ENCODE results near the gene CMTR2. TPM values are rescaled to one million over a fixed set of nuclear protein-coding genes. Genes with fewer than 3 reads are reported as not detected.

CMTR2 gene
- total RNA-seq, 1 experiment from 2014 or later, result 13.4 TPM

DNA sequence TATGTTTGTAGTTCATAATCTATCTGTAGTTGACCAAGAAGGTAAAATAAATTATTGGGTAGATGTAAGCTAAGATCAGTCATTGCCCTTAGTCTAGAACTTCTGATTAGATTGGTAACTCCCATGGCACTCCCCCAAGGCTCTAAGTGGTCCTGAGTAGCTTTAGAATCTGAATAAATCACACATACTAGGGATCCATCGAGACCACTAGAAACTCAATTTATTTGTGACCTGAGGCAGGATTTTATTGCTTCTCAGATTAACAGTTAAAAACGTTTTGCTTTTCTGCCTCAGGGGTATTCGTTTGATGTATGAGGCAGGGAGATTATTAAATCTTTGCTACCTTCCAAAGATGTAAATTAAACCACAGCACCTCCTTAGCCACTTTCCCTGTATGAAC lies 24.9 kb downstream of the CMTR2 start:
- H3K4me3 Mint-ChIP-seq, result no peak overlapping the region
- H3K36me3 Mint-ChIP-seq, result no peaks in the 10 kb centered on the region
- peaks cover 7% of the 10 kb centered on the region for H3K9me3 Mint-ChIP-seq
- DNase-seq (ENCODE audit: low spot score) (no peak), ATAC-seq (no peak)
- ChIA-PET CTCF (no interaction called here), POLR2A (no interaction called here)
- no peak overlapping the region for H3K27ac Mint-ChIP-seq
- no peaks in the 10 kb centered on the region for H3K27me3 Mint-ChIP-seq (ENCODE audit: low read depth)
- TF ChIP-seq, protein P1, sequence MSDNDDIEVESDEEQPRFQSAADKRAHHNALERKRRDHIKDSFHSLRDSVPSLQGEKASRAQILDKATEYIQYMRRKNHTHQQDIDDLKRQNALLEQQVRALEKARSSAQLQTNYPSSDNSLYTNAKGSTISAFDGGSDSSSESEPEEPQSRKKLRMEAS (CRISPR knock-in tag; IDR thresholded peaks at IDR 0.05), result no peak
- TF ChIP-seq, protein P2, sequence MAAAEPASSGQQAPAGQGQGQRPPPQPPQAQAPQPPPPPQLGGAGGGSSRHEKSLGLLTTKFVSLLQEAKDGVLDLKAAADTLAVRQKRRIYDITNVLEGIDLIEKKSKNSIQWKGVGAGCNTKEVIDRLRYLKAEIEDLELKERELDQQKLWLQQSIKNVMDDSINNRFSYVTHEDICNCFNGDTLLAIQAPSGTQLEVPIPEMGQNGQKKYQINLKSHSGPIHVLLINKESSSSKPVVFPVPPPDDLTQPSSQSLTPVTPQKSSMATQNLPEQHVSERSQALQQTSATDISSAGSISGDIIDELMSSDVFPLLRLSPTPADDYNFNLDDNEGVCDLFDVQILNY (CRISPR knock-in tag; IDR thresholded peaks at IDR 0.05), result no peak
- TF ChIP-seq GRHL2 (CRISPR knock-in tag; IDR thresholded peaks at IDR 0.05; ENCODE audit: insufficient replicate concordance, severe bottlenecking) (no peak), NR3C1 (CRISPR knock-in tag; conservative IDR thresholded peaks at IDR 0.05; ENCODE audit: low read depth) (no peak), SP1 (CRISPR knock-in tag; conservative IDR thresholded peaks at IDR 0.05) (no peak), KAT7 (CRISPR knock-in tag; IDR thresholded peaks at IDR 0.05; ENCODE audit: borderline replicate concordance) (no peak), SOX15 (CRISPR knock-in tag; IDR thresholded peaks at IDR 0.05) (no peak), NFE2L1 (CRISPR knock-in tag; IDR thresholded peaks at IDR 0.05) (no peak), ZNF396 (CRISPR knock-in tag; IDR thresholded peaks at IDR 0.05; ENCODE audit: borderline replicate concordance) (no peak)
- TF ChIP-seq, protein P3, sequence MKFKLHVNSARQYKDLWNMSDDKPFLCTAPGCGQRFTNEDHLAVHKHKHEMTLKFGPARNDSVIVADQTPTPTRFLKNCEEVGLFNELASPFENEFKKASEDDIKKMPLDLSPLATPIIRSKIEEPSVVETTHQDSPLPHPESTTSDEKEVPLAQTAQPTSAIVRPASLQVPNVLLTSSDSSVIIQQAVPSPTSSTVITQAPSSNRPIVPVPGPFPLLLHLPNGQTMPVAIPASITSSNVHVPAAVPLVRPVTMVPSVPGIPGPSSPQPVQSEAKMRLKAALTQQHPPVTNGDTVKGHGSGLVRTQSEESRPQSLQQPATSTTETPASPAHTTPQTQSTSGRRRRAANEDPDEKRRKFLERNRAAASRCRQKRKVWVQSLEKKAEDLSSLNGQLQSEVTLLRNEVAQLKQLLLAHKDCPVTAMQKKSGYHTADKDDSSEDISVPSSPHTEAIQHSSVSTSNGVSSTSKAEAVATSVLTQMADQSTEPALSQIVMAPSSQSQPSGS (CRISPR knock-in tag; IDR thresholded peaks at IDR 0.05; ENCODE audit: borderline replicate concordance, low read depth), result no peak
- TF ChIP-seq, protein P4, sequence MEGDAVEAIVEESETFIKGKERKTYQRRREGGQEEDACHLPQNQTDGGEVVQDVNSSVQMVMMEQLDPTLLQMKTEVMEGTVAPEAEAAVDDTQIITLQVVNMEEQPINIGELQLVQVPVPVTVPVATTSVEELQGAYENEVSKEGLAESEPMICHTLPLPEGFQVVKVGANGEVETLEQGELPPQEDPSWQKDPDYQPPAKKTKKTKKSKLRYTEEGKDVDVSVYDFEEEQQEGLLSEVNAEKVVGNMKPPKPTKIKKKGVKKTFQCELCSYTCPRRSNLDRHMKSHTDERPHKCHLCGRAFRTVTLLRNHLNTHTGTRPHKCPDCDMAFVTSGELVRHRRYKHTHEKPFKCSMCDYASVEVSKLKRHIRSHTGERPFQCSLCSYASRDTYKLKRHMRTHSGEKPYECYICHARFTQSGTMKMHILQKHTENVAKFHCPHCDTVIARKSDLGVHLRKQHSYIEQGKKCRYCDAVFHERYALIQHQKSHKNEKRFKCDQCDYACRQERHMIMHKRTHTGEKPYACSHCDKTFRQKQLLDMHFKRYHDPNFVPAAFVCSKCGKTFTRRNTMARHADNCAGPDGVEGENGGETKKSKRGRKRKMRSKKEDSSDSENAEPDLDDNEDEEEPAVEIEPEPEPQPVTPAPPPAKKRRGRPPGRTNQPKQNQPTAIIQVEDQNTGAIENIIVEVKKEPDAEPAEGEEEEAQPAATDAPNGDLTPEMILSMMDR (IDR thresholded peaks at IDR 0.05), result no peak
- TF ChIP-seq, protein P5, sequence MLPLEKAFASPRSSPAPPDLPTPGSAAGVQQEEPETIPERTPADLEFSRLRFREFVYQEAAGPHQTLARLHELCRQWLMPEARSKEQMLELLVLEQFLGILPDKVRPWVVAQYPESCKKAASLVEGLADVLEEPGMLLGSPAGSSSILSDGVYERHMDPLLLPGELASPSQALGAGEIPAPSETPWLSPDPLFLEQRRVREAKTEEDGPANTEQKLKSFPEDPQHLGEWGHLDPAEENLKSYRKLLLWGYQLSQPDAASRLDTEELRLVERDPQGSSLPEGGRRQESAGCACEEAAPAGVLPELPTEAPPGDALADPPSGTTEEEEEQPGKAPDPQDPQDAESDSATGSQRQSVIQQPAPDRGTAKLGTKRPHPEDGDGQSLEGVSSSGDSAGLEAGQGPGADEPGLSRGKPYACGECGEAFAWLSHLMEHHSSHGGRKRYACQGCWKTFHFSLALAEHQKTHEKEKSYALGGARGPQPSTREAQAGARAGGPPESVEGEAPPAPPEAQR (CRISPR knock-in tag; IDR thresholded peaks at IDR 0.05), result no peak
- TF ChIP-seq, protein P6, sequence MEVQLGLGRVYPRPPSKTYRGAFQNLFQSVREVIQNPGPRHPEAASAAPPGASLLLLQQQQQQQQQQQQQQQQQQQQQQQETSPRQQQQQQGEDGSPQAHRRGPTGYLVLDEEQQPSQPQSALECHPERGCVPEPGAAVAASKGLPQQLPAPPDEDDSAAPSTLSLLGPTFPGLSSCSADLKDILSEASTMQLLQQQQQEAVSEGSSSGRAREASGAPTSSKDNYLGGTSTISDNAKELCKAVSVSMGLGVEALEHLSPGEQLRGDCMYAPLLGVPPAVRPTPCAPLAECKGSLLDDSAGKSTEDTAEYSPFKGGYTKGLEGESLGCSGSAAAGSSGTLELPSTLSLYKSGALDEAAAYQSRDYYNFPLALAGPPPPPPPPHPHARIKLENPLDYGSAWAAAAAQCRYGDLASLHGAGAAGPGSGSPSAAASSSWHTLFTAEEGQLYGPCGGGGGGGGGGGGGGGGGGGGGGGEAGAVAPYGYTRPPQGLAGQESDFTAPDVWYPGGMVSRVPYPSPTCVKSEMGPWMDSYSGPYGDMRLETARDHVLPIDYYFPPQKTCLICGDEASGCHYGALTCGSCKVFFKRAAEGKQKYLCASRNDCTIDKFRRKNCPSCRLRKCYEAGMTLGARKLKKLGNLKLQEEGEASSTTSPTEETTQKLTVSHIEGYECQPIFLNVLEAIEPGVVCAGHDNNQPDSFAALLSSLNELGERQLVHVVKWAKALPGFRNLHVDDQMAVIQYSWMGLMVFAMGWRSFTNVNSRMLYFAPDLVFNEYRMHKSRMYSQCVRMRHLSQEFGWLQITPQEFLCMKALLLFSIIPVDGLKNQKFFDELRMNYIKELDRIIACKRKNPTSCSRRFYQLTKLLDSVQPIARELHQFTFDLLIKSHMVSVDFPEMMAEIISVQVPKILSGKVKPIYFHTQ (CRISPR knock-in tag; IDR thresholded peaks at IDR 0.05), result no peak
- peaks cover 9% of the 10 kb centered on the region; the same call in 1 of the 2 replicates for H3K4me1 Mint-ChIP-seq

DNA sequence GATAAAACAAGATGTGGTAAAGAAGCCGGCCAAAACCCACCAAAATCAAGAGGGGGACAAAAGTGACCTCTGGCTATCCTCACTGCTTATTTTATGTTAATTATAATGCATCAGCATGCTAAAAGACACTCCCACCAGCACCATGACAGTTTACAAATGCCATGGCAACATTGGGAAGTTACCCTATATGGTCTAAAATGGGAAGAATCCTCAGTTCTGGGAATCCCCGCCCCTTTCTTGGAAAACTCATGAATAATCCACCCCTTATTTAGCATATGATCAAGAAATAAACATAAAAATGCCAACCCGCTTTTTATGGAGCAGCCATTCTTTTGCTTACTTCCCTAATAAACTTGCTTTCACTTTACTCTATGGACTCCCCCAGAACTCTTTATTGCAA lies 25.6 kb downstream of the CMTR2 start:
- DNase-seq (ENCODE audit: low spot score) (no peak), ATAC-seq (no peak)
- H3K27me3 Mint-ChIP-seq (ENCODE audit: low read depth), result no peaks in the 10 kb centered on the region
- H3K9me3 Mint-ChIP-seq, result peaks cover 7% of the 10 kb centered on the region
- no peak overlapping the region for H3K27ac Mint-ChIP-seq
- ChIA-PET CTCF (no interaction called here), POLR2A (no interaction called here)
- no peak overlapping the region for H3K4me3 Mint-ChIP-seq
- peaks cover 10% of the 10 kb centered on the region for H3K4me1 Mint-ChIP-seq
- H3K36me3 Mint-ChIP-seq, result no peaks in the 10 kb centered on the region
- TF ChIP-seq TEAD4 (CRISPR knock-in tag; IDR thresholded peaks at IDR 0.05) (no peak), CREM (CRISPR knock-in tag; IDR thresholded peaks at IDR 0.05) (no peak), EMX1 (CRISPR knock-in tag; IDR thresholded peaks at IDR 0.05) (no peak), SMAD3 (CRISPR knock-in tag; IDR thresholded peaks at IDR 0.05; ENCODE audit: borderline replicate concordance) (no peak)
- TF ChIP-seq, protein P7, sequence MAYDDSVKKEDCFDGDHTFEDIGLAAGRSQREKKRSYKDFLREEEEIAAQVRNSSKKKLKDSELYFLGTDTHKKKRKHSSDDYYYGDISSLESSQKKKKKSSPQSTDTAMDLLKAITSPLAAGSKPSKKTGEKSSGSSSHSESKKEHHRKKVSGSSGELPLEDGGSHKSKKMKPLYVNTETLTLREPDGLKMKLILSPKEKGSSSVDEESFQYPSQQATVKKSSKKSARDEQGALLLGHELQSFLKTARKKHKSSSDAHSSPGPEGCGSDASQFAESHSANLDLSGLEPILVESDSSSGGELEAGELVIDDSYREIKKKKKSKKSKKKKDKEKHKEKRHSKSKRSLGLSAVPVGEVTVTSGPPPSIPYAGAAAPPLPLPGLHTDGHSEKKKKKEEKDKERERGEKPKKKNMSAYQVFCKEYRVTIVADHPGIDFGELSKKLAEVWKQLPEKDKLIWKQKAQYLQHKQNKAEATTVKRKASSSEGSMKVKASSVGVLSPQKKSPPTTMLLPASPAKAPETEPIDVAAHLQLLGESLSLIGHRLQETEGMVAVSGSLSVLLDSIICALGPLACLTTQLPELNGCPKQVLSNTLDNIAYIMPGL (CRISPR knock-in tag; IDR thresholded peaks at IDR 0.05), result no peak
- TF ChIP-seq, protein P8, sequence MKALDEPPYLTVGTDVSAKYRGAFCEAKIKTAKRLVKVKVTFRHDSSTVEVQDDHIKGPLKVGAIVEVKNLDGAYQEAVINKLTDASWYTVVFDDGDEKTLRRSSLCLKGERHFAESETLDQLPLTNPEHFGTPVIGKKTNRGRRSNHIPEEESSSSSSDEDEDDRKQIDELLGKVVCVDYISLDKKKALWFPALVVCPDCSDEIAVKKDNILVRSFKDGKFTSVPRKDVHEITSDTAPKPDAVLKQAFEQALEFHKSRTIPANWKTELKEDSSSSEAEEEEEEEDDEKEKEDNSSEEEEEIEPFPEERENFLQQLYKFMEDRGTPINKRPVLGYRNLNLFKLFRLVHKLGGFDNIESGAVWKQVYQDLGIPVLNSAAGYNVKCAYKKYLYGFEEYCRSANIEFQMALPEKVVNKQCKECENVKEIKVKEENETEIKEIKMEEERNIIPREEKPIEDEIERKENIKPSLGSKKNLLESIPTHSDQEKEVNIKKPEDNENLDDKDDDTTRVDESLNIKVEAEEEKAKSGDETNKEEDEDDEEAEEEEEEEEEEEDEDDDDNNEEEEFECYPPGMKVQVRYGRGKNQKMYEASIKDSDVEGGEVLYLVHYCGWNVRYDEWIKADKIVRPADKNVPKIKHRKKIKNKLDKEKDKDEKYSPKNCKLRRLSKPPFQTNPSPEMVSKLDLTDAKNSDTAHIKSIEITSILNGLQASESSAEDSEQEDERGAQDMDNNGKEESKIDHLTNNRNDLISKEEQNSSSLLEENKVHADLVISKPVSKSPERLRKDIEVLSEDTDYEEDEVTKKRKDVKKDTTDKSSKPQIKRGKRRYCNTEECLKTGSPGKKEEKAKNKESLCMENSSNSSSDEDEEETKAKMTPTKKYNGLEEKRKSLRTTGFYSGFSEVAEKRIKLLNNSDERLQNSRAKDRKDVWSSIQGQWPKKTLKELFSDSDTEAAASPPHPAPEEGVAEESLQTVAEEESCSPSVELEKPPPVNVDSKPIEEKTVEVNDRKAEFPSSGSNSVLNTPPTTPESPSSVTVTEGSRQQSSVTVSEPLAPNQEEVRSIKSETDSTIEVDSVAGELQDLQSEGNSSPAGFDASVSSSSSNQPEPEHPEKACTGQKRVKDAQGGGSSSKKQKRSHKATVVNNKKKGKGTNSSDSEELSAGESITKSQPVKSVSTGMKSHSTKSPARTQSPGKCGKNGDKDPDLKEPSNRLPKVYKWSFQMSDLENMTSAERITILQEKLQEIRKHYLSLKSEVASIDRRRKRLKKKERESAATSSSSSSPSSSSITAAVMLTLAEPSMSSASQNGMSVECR (CRISPR knock-in tag; IDR thresholded peaks at IDR 0.05; ENCODE audit: borderline replicate concordance), result no peak
- TF ChIP-seq, protein P9, sequence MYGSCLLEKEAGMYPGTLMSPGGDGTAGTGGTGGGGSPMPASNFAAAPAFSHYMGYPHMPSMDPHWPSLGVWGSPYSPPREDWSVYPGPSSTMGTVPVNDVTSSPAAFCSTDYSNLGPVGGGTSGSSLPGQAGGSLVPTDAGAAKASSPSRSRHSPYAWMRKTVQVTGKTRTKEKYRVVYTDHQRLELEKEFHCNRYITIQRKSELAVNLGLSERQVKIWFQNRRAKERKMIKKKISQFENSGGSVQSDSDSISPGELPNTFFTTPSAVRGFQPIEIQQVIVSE (CRISPR knock-in tag; IDR thresholded peaks at IDR 0.05; ENCODE audit: borderline replicate concordance), result no peak

Measured in WTC11 (cell line).